GM06990 (cell line): Measurements from ENCODE around the gene PSME2.

Experiments
- DNase-seq: peaks from one replicate; pipeline ENCODE4 v3.0.0-alpha.2; 2011; ENCODE audit not compliant: insufficient read length; ENCODE audit errors: extremely low read depth
- H3K27me3 ChIP-seq: replicated peaks from 2 replicates; pipeline ENCODE4 v1.6.0; 2011; ENCODE audit warnings: low read length; ENCODE audit not compliant: control insufficient read depth, insufficient read depth
- H3K36me3 ChIP-seq: 2 replicates; pipeline ENCODE4 v1.5.1; 2011; ENCODE audit warnings: low read length; ENCODE audit not compliant: control insufficient read depth, insufficient read depth
- H3K4me3 ChIP-seq: replicated peaks from 2 replicates; pipeline ENCODE4 v1.5.1; 2011; ENCODE audit warnings: low read depth, mild to moderate bottlenecking, control low read depth, low read length
- CTCF ChIP-seq: IDR thresholded peaks from 2 replicates; pipeline ENCODE4 v1.5.1; 2011; ENCODE audit warnings: low read length, control low read depth, mild to moderate bottlenecking, inconsistent platforms; ENCODE audit not compliant: insufficient read depth, poor library complexity, severe bottlenecking

The PSME2 gene

GRCh38 chr14:24121210-24121609, 25.2 kb downstream of the PSME2 start:
- Histone ChIP-seq H3K4me3 (no peak overlapping the region), H3K27me3 (no peaks in the 10 kb centered on the region), H3K36me3 (peaks cover 43% of the 10 kb centered on the region)
- no peak for DNase-seq
- TF ChIP-seq CTCF = no peak

GRCh38 chr14:24119691-24120090, 26.7 kb downstream of the PSME2 start:
- no peak for DNase-seq
- Histone ChIP-seq H3K4me3 (no peak overlapping the region), H3K36me3 (peaks cover 41% of the 10 kb centered on the region), H3K27me3 (no peaks in the 10 kb centered on the region)
- TF ChIP-seq CTCF = no peak

GRCh38 chr14:24117179-24117578, 29.2 kb downstream of the PSME2 start:
- Histone ChIP-seq H3K36me3 (peaks cover 34% of the 10 kb centered on the region), H3K4me3 (no peak overlapping the region), H3K27me3 (no peaks in the 10 kb centered on the region)
- no peak for TF ChIP-seq CTCF
- no peak for DNase-seq

- no peak for TF ChIP-seq CTCF
- Histone ChIP-seq H3K4me3 (peak overlapping the region; percentile 72), H3K27me3 (no peaks in the 10 kb centered on the region), H3K36me3 (peaks cover 34% of the 10 kb centered on the region)
- DNase-seq = no peak
These were observed 30.1 kb downstream of the PSME2 start for GRCh38 chr14:24116128-24116814.

GRCh38 chr14:24115422-24116127, 30.8 kb downstream of the PSME2 start:
- Histone ChIP-seq H3K36me3 (peaks cover 28% of the 10 kb centered on the region), H3K4me3 (peak overlapping the region; percentile 72), H3K27me3 (no peaks in the 10 kb centered on the region)
- no peak for TF ChIP-seq CTCF
- DNase-seq = no peak
